Activated CD8-positive, alpha-beta memory T cell treated with anti-CD3 and anti-CD28 coated beads for 48 hours (primary cell): Measurements from ENCODE around the gene CGB5.
A peak's percentile ranks its signal among the peaks of the same experiment; 100 is the strongest.
"Not testable (repeated sequence)": the region's sequence is repeated elsewhere in the genome, so short reads cannot be mapped to it uniquely, and the experiment has no call there.

Experiments used
- DNase-seq, 3 experiments: peaks; one replicate each; pipeline ENCODE4 v3.0.0-alpha.2; 2020; ENCODE audit warnings: low read depth in 2 of 3, low spot score in 2 of 3

Gene CGB5

GRCh38 chr19:49020931-49021895 is 22.4 kb upstream of the CGB5 start:
- DNase-seq = no peak

- no peak for DNase-seq
These were observed 21.5 kb upstream of the CGB5 start for GRCh38 chr19:49022116-49022515.

GRCh38 chr19:49024233-49024632 is 19.4 kb upstream of the CGB5 start, which contains the start of gene CGB3:
TSS of gene CGB3 (minus strand) at chr19:49024333. CDS start at chr19:49023971, 362 bp downstream.
- not testable (repeated sequence) for DNase-seq

GRCh38 chr19:49025088-49025487 is 18.6 kb upstream of the CGB5 start:
- DNase-seq = not testable (repeated sequence)

GRCh38 chr19:49025599-49025998 is 18.0 kb upstream of the CGB5 start:
- DNase-seq = not testable (repeated sequence)

- DNase-seq = not testable (repeated sequence)
These were observed 15.0 kb upstream of the CGB5 start for GRCh38 chr19:49028686-49029085.

- not testable (repeated sequence) for DNase-seq
These were observed 13.9 kb upstream of the CGB5 start for GRCh38 chr19:49029749-49030148.

- DNase-seq = not testable (repeated sequence)
These were observed 13.3 kb upstream of the CGB5 start for GRCh38 chr19:49030323-49030722.

- peak; percentile 71 to 93 (median 82) for DNase-seq
These were observed 11.9 kb upstream of the CGB5 start, which contains the start of gene CGB2 for GRCh38 chr19:49031642-49032301. TSS of gene CGB2 (plus strand) at chr19:49031890. CDS start at chr19:49032096, 206 bp downstream.

- not testable (repeated sequence) for DNase-seq
These were observed 6.8 kb upstream of the CGB5 start, which contains the start of gene CGB1 for GRCh38 chr19:49036815-49037214. TSS of gene CGB1 (minus strand) at chr19:49036895. CDS start at chr19:49036711, 184 bp downstream.

GRCh38 chr19:49038111-49038510 is 5.5 kb upstream of the CGB5 start:
- DNase-seq = not testable (repeated sequence)

GRCh38 chr19:49038557-49039276 is 4.9 kb upstream of the CGB5 start:
- not testable (repeated sequence) for DNase-seq

GRCh38 chr19:49039736-49040135 is 3.9 kb upstream of the CGB5 start:
- not testable (repeated sequence) for DNase-seq

- DNase-seq = no peak
These were observed 1.5 kb upstream of the CGB5 start for GRCh38 chr19:49042177-49042576.

- not testable (repeated sequence) for DNase-seq
These were observed 982 bp upstream of the CGB5 start for GRCh38 chr19:49042666-49043065.

- not testable (repeated sequence) for DNase-seq
These were observed 5.4 kb downstream of the CGB5 start, which contains the start of gene CGB8 for GRCh38 chr19:49049011-49049410. TSS of gene CGB8 (minus strand) at chr19:49049111. CDS start at chr19:49048739, 372 bp downstream.

GRCh38 chr19:49049834-49050233 is 6.2 kb downstream of the CGB5 start:
- DNase-seq = not testable (repeated sequence)

GRCh38 chr19:49050376-49051033 is 6.9 kb downstream of the CGB5 start:
- not testable (repeated sequence) for DNase-seq

GRCh38 chr19:49056101-49056901 is 12.7 kb downstream of the CGB5 start:
- no peak for DNase-seq
